Left ventricle myocardium inferior (tissue), 1 donor: ENCODE results near the gene CUX1. TPM values are rescaled to one million over a fixed set of nuclear protein-coding genes. Genes with fewer than 3 reads are reported as not detected.

Experiments used
- DNase-seq: peaks from one replicate; pipeline ENCODE4 v3.0.0-alpha.2; 2020
- H3K27ac ChIP-seq: fragments of 200-600 bp; replicated peaks from 2 replicates; pipeline ENCODE4 v1.8.0; 2021
- H3K27me3 ChIP-seq: fragments of 200-600 bp; 2 replicates; pipeline ENCODE4 v1.8.0; 2021; ENCODE audit warnings: low read depth
- H3K36me3 ChIP-seq: fragments of 200-600 bp; 2 replicates; pipeline ENCODE4 v1.8.0; 2021
- H3K4me1 ChIP-seq: fragments of 200-600 bp; 2 replicates; pipeline ENCODE4 v1.8.0; 2021
- H3K4me3 ChIP-seq: fragments of 200-600 bp; 2 replicates; pipeline ENCODE4 v1.8.0; 2021; ENCODE audit warnings: mild to moderate bottlenecking, moderate library complexity
- H3K9me3 ChIP-seq: fragments of 200-600 bp; replicated peaks from 2 replicates; pipeline ENCODE4 v1.8.0; 2021
- CTCF ChIP-seq: fragments of 200-600 bp; IDR thresholded peaks from 2 replicates; pipeline ENCODE4 v1.8.0; 2021; ENCODE audit warnings: antibody characterized with exemption, mild to moderate bottlenecking, borderline replicate concordance
- intact Hi-C: fragments of 100-400 bp; cut with micrococcal nuclease; formaldehyde crosslinking; loops from one replicate; pipeline ENCODE4 v1.11.0; 2022
- total RNA-seq: library from RNA; stranded (reverse); fragmentation: NEBNext Ultra II Directional; extraction: Animal tissue kit (Norgen Biotek cat#: 25700); gene quantifications from one replicate; pipeline ENCODE4 v1.2.1, GENCODE V29; 2021
- donor health status: DM: no; HTN: yes; CAD: no; lungs with severe emphysema.

The CUX1 gene
- total RNA-seq, 1 donor from 2014 or later, result 125 TPM

DNA sequence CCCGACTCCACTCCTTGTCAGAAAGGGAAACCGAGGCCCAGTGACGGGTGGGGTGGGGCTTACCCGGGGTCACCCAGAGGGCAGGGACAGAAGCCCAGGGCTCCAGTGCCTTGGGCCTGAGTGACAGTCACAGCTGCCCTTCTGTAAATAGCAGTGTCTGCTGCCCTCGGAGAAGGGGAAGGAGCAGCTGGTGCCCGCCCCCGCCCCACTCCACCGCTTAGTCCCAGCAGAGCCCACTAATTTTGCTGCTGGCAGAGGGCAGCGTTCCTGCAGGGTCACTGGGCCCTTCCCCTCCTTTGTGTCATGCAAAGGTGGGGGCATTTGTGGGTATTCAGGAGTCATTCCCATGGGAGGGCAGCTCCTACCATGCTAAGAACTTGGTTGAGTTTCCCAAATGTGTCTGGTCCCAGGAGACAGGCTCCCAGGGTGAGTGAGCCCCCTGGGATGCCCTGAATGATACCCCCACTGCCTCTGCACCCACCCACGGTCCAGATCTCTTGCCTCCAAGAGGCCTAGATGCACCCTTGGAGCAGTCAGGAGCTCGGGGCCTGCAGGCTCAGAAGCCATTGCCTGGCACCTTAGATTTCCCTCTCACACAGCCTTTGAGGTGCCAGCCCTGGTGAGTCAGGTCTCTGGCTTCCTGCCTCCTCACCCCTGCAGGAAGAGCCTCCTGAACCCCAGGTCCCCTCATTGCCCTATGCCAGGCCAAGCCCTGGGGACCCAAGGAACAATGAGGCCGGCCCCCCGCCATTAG, 486.4 kb downstream of the CUX1 start:
- intact Hi-C loops, result no loop called here
- H3K27me3 ChIP-seq, result peaks cover 24% of the 10 kb centered on the region
- no peaks in the 10 kb centered on the region for H3K36me3 ChIP-seq
- DNase-seq, result no peak
- no peak overlapping the region for H3K4me3 ChIP-seq
- H3K9me3 ChIP-seq, result no peaks in the 10 kb centered on the region
- TF ChIP-seq CTCF, result no peak
- peaks cover 27% of the 10 kb centered on the region for H3K4me1 ChIP-seq
- no peak overlapping the region for H3K27ac ChIP-seq

GRCh38 chr7:102304668-102305067, 487.2 kb downstream of the CUX1 start:
- intact Hi-C loops, result no loop called here
- Histone ChIP-seq H3K4me3 (no peak overlapping the region), H3K9me3 (no peaks in the 10 kb centered on the region), H3K27me3 (peaks cover 16% of the 10 kb centered on the region), H3K4me1 (peaks cover 27% of the 10 kb centered on the region), H3K27ac (no peak overlapping the region), H3K36me3 (no peaks in the 10 kb centered on the region)
- no peak for DNase-seq
- TF ChIP-seq CTCF, result no peak

DNA sequence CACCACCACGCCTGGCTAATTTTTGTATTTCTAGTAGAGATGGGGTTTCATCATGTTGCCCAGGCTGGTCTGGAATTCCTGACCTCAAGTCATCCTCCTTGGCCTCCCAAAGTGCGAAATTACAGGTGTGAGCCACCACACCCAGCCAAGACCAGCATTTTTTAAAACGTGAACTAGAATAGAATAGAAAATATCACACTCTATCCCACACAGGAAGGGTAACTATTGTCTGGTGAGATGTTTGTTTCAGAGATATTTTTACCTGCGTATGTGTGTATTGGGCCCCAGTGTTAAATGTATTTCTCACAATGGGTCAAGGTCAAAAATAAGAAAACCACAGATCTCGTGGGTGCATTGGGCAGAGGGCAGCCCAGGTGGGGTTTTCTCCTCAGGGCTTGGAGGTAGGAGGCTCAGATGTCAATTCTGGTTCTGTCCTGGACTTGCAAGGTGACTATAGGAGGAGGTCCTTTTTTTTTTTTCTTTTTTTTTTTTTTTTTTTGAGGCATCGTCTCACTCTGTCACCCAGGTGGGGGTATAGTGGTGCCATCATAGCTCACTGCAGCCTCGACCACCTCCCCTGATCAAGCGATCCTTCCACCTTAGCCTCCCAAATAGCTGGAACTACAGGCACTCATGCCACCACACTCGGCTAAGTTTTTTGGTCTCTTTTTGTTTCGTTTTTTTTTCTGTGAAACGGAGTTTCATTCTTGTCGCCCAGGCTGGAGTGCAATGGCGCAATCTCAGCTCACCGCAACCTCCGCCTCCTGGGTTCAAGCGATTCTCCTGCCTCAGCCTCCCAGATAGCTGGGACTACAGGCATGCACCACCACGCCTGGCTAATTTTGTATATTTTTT, 488.2 kb downstream of the CUX1 start:
- no peaks in the 10 kb centered on the region for H3K36me3 ChIP-seq
- DNase-seq, result no peak
- no peak overlapping the region for H3K27ac ChIP-seq
- no peaks in the 10 kb centered on the region for H3K9me3 ChIP-seq
- no peak for TF ChIP-seq CTCF
- no peak overlapping the region for H3K4me3 ChIP-seq
- peaks cover 23% of the 10 kb centered on the region for H3K4me1 ChIP-seq
- intact Hi-C loops, result no loop called here
- H3K27me3 ChIP-seq, result peaks cover 6% of the 10 kb centered on the region

DNA sequence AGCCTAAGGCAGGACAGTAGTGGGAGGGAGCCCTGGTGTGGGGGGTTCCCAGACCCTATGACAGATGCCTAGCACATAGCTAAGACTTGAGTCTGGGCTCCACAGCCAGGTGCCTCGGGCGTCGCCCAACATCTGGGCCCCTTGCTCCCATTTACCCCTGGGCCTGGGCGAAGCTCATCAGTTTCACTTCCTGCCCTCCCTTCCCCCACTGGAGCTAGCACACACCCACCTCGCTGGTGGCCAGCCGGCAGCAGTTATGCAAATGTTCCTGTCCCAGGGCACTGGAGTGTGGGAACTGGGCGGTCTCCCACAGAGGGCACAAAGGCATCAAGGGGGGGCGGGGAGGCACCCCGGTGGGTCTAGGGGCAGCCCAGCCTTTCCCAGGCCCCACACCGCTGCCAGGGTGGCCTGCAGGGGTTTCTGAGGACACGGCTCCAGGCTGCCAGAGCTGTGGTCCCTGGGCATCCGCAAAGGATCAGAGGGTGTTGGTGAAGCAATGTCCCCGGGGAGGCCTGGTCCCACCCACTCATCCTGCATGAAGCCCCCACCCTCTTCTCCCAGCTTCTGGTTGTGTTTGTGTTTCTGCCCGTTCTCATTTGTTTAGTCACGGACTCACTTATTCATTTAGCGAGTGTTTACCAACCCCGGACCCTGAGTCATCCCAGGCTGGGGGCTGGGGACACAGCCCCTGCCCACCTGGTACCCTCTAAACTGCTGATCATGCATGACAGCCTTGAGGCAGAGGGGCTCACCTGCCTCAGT, 489.7 kb downstream of the CUX1 start:
- Histone ChIP-seq H3K36me3 (no peaks in the 10 kb centered on the region), H3K27me3 (no peaks in the 10 kb centered on the region), H3K4me3 (no peak overlapping the region), H3K9me3 (no peaks in the 10 kb centered on the region), H3K27ac (no peak overlapping the region), H3K4me1 (peaks cover 18% of the 10 kb centered on the region)
- intact Hi-C loops, result no loop called here
- TF ChIP-seq CTCF, result no peak
- DNase-seq, result peak; percentile 51

DNA sequence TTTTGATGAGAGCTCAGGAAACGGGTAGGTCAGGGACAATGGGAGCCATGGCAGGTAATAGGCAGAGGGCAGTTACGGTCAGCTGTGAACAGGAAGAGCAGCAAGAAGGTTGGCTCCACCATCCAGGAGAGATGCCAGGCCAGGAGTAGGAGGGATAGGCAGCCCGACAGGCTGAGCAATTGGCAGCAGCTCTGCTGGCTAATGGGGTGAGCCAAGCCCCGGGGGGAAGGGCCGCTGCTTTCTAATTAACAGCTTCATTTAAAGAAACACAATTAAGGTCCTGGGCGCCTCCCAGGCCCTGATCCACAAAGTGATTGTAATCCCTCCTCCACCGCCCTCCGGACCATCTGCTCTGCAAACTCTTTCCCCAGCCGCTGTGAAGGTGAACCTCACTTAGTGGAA, 493.0 kb downstream of the CUX1 start:
- no peak for DNase-seq
- intact Hi-C loops, result no loop called here
- Histone ChIP-seq H3K4me1 (peaks cover 8% of the 10 kb centered on the region), H3K36me3 (no peaks in the 10 kb centered on the region), H3K27me3 (no peaks in the 10 kb centered on the region), H3K4me3 (no peak overlapping the region), H3K27ac (no peak overlapping the region), H3K9me3 (no peaks in the 10 kb centered on the region)
- TF ChIP-seq CTCF, result no peak
